ENCODE results near the gene CENPT.
A peak's percentile ranks its signal among the peaks of the same experiment; 100 is the strongest.

Gene CENPT

GRCh38 chr16:67807148-67807682, 40.3 kb downstream of the CENPT start:
- DNase-seq (ENCODE audit: low read depth): no peak

GRCh38 chr16:67806428-67807147, 40.9 kb downstream of the CENPT start, which contains the start of the genes RANBP10 and TSNAXIP1:
TSS of gene RANBP10 (minus strand) at chr16:67806560. CDS start at chr16:67806536, 24 bp downstream.
TSS of gene TSNAXIP1 (plus strand) at chr16:67806889. CDS start at chr16:67807150, 261 bp downstream.
- peak; percentile 96 for DNase-seq (ENCODE audit: low read depth)

- DNase-seq (ENCODE audit: low read depth): no peak
Measured at GRCh38 chr16:67805718-67806427, 41.6 kb downstream of the CENPT start.

- DNase-seq (ENCODE audit: low read depth): no peak
Measured at GRCh38 chr16:67804853-67805542, 42.5 kb downstream of the CENPT start.

GRCh38 chr16:67803894-67804293, 43.6 kb downstream of the CENPT start:
- DNase-seq (ENCODE audit: low read depth): no peak

- no peak for DNase-seq (ENCODE audit: low read depth)
Measured at GRCh38 chr16:67801883-67802282, 45.6 kb downstream of the CENPT start.

- DNase-seq (ENCODE audit: low read depth): no peak
Measured at GRCh38 chr16:67801241-67801640, 46.3 kb downstream of the CENPT start.

GRCh38 chr16:67800338-67800926, 47.1 kb downstream of the CENPT start:
- DNase-seq (ENCODE audit: low read depth): no peak

GRCh38 chr16:67796099-67796718, 51.3 kb downstream of the CENPT start:
- no peak for DNase-seq (ENCODE audit: low read depth)

- DNase-seq (ENCODE audit: low read depth): no peak
Measured at GRCh38 chr16:67790071-67790470, 57.4 kb downstream of the CENPT start.

GRCh38 chr16:67786491-67786890, 61.0 kb downstream of the CENPT start:
- DNase-seq (ENCODE audit: low read depth): no peak

- DNase-seq (ENCODE audit: low read depth): no peak
Measured at GRCh38 chr16:67783353-67783725, 64.2 kb downstream of the CENPT start.

- DNase-seq (ENCODE audit: low read depth): no peak
Measured at GRCh38 chr16:67782567-67783352, 64.7 kb downstream of the CENPT start.

GRCh38 chr16:67781565-67781921, 66.0 kb downstream of the CENPT start:
- DNase-seq (ENCODE audit: low read depth): no peak

GRCh38 chr16:67780847-67781564, 66.5 kb downstream of the CENPT start:
- no peak for DNase-seq (ENCODE audit: low read depth)

GRCh38 chr16:67779256-67780014, 68.1 kb downstream of the CENPT start:
- no peak for DNase-seq (ENCODE audit: low read depth)

Data from activated T-cell treated with anti-CD3 and anti-CD28 coated beads for 24 hours (primary cell).